Common myeloid progenitor, CD34-positive (primary cell): ENCODE results near the gene HIPK3.
A peak's percentile ranks its signal among the peaks of the same experiment; 100 is the strongest.

Experiments
- CTCF ChIA-PET: fragments of 350-600 bp; sonication (Branson Sonifier 250); formaldehyde crosslinking; loops from one replicate; lab custom pipeline; 2021; ENCODE audit warnings: antibody characterized with exemption; lab: Charles Lee
- POLR2A ChIA-PET: fragments of 350-600 bp; sonication (Branson Sonifier 250); formaldehyde crosslinking; loops from one replicate; lab custom pipeline; 2021; ENCODE audit warnings: antibody characterized with exemption; lab: Charles Lee
- DNase-seq, 3 donors: peaks; one replicate each; pipeline versions ENCODE4 v3.0.0 to v3.0.0-alpha.2; 2013
- H3K27ac ChIP-seq, 2 experiments: 1 replicate in 1 of 2; 2 replicates in 1 of 2; pipeline ENCODE4 v1.7.0; 2013; ENCODE audit warnings: inconsistent platforms in 2 of 2, low read length in 2 of 2, mild to moderate bottlenecking in 2 of 2, low read depth in 1 of 2, moderate library complexity in 1 of 2; ENCODE audit not compliant: severe bottlenecking in 2 of 2, insufficient read depth in 1 of 2, poor library complexity in 1 of 2
- H3K27me3 ChIP-seq, 5 experiments: replicated peaks in 2 of 5; 1 replicate in 3 of 5; 2 replicates in 2 of 5; pipeline versions ENCODE4 v1.6.1 to v1.7.0; 2013; ENCODE audit warnings: low read length in 4 of 5, mild to moderate bottlenecking in 2 of 5, moderate library complexity in 2 of 5, inconsistent platforms in 1 of 5; ENCODE audit not compliant: insufficient read depth in 5 of 5, control insufficient read depth in 4 of 5
- H3K36me3 ChIP-seq, 4 experiments: 1 replicate in 2 of 4; 2 replicates in 2 of 4; pipeline versions ENCODE4 v1.6.1 to v1.7.0; 2013; ENCODE audit warnings: low read length in 3 of 4, control low read depth in 1 of 4, mild to moderate bottlenecking in 1 of 4; ENCODE audit not compliant: control insufficient read depth in 4 of 4, insufficient read depth in 4 of 4
- H3K4me1 ChIP-seq, 4 experiments: 1 replicate in 3 of 4; 2 replicates in 1 of 4; pipeline versions ENCODE4 v1.6.1 to v1.7.1; 2013; ENCODE audit warnings: low read length in 3 of 4, mild to moderate bottlenecking in 3 of 4, control low read depth in 1 of 4, inconsistent platforms in 1 of 4, moderate library complexity in 1 of 4; ENCODE audit not compliant: control insufficient read depth in 4 of 4, insufficient read depth in 4 of 4; ENCODE audit errors: control extremely low read depth in 1 of 4
- H3K4me3 ChIP-seq, 7 experiments: 1 replicate in 4 of 7; 2 replicates in 3 of 7; pipeline versions ENCODE4 v1.5.1 to v1.7.0; 2013; ENCODE audit warnings: mild to moderate bottlenecking in 7 of 7, low read length in 6 of 7, moderate library complexity in 6 of 7, inconsistent platforms in 2 of 7, low read depth in 2 of 7, control low read depth in 1 of 7; ENCODE audit not compliant: insufficient read depth in 4 of 7, control insufficient read depth in 1 of 7; ENCODE audit errors: extremely low read depth in 1 of 7
- H3K9me3 ChIP-seq, 5 experiments: 1 replicate in 4 of 5; 2 replicates in 1 of 5; pipeline versions ENCODE4 v1.6.1 to v1.7.1; 2013; ENCODE audit warnings: low read length in 4 of 5, mild to moderate bottlenecking in 2 of 5, inconsistent platforms in 1 of 5, low read depth in 1 of 5, moderate library complexity in 1 of 5; ENCODE audit not compliant: control insufficient read depth in 4 of 5, insufficient read depth in 2 of 5; ENCODE audit errors: control extremely low read depth in 1 of 5
- WGBS: methylation state at CpG from one replicate; pipeline ENCODE4 v1.1.5; 2013; ENCODE audit not compliant: insufficient coverage; 5-methylcytosine and 5-hydroxymethylcytosine counted together

HIPK3 gene

DNA sequence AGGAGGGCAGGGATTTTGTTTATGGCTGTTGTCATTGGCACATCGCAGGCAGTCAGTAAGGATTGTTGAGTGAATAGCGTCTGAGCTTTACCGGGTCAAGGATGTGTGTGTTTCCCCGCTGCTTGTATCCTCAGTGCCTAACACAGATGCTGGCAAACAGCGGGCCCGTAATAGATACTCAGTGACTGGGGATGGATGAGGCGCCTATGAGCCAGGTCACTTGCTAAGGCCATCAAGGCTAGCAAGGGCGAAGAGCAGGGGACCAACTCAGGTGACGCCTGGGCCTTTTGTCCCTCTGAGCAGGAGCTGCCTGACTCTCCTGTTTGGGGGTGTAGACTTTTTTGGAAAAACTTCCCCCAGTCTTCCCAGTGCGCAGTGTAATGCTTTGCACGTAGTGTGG is 118.1 kb downstream of the HIPK3 start:
- no peak overlapping the region for H3K27ac ChIP-seq
- peaks cover 0 to 16% (median 9%) of the 10 kb centered on the region in 4 experiments for H3K4me1 ChIP-seq
- peaks cover 10 to 66% (median 30%) of the 10 kb centered on the region in 5 experiments for H3K27me3 ChIP-seq
- ChIA-PET CTCF (no interaction called here), POLR2A (no interaction called here)
- no peaks in the 10 kb centered on the region for H3K36me3 ChIP-seq
- peak overlapping the region in 4 of 7 experiments; percentile 55 to 65 (median 60) for H3K4me3 ChIP-seq
- DNase-seq: no peak
- H3K9me3 ChIP-seq: no peaks in the 10 kb centered on the region
- 87% methylated on average over 10 of the region's 11 CpGs for WGBS

- Histone ChIP-seq H3K4me3 (peak within 1 kb of the TSS; percentile 31 to 65 (median 55)), H3K4me1 (peaks cover 0 to 16% (median 9%) of the 10 kb centered on the region in 4 experiments), H3K9me3 (no peaks in the 10 kb centered on the region), H3K27me3 (peaks cover 10 to 66% (median 30%) of the 10 kb centered on the region in 5 experiments), H3K27ac (no peak within 1 kb of the TSS), H3K36me3 (no peaks in the 10 kb centered on the region)
- peak in 2 of 3 donors; percentile 24 to 35 for DNase-seq
- CTCF ChIA-PET: no interaction called here
- under 1% methylated on average over 55 of the region's 70 CpGs for WGBS
- POLR2A ChIA-PET: no interaction called here
These were observed 118.6 kb downstream of the HIPK3 start, which contains the start of gene KIAA1549L for GRCh38 chr11:33375688-33376311. Gene KIAA1549L (plus strand): TSS chr11:33376108.

DNA sequence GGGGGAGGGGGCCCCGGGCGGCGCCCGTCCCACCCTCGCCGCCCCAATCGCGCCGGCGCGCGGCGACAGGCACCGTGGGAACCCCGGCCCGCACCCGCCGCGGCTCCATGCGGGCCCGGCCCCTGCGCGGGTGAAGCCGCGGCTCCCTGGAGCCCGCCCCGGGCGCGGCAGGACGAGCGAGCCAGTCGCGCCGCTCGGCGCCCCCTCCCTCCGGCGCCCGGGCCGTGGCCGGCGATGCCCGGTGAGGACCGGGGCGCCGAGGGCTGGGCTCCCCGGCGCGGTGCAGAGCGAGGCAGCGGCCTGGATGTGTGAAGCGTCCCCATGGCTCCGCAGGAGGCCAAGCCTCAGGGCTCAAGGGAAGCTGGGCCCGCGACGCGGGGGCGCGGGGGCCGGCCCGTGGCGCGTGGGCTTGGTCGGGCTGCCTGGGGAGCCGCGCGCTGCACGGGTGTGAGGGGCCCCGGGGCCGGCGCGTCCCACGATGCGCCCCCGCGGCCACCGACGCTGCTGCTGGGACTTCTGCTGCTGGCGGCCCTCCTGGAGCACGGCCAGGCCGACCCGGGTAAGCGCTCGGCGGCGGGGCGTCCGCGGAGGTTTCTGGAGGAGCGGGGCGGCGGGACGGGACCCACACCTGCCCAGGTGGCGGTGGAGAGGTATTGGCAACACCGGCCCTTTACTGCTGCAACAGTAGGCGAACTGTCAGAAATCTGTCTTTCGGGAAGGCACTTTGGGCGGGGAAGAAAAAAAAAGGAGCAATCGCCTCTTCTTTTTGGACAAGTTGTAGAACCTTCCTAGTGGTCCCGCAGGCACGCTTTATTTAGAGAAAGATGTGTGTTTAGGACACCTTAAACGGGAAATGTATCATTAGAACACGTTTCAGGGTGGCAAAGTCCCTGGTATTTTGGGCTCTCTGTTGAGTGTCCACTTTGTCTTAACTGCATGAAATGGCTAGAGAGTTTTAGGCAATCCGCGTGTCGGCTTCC is 119.4 kb downstream of the HIPK3 start:
- Histone ChIP-seq H3K36me3 (no peaks in the 10 kb centered on the region), H3K27me3 (peaks cover 10 to 66% (median 32%) of the 10 kb centered on the region in 5 experiments), H3K27ac (no peak overlapping the region), H3K4me1 (peaks cover 0 to 16% (median 9%) of the 10 kb centered on the region in 4 experiments), H3K9me3 (no peaks in the 10 kb centered on the region), H3K4me3 (peak overlapping the region in 6 of 7 experiments; percentile 34 to 65 (median 58))
- DNase-seq: peak in 2 of 3 donors; percentile 29 to 46
- WGBS: 5% methylated on average over 76 of the region's 106 CpGs
- ChIA-PET POLR2A (no interaction called here), CTCF (no interaction called here)

DNA sequence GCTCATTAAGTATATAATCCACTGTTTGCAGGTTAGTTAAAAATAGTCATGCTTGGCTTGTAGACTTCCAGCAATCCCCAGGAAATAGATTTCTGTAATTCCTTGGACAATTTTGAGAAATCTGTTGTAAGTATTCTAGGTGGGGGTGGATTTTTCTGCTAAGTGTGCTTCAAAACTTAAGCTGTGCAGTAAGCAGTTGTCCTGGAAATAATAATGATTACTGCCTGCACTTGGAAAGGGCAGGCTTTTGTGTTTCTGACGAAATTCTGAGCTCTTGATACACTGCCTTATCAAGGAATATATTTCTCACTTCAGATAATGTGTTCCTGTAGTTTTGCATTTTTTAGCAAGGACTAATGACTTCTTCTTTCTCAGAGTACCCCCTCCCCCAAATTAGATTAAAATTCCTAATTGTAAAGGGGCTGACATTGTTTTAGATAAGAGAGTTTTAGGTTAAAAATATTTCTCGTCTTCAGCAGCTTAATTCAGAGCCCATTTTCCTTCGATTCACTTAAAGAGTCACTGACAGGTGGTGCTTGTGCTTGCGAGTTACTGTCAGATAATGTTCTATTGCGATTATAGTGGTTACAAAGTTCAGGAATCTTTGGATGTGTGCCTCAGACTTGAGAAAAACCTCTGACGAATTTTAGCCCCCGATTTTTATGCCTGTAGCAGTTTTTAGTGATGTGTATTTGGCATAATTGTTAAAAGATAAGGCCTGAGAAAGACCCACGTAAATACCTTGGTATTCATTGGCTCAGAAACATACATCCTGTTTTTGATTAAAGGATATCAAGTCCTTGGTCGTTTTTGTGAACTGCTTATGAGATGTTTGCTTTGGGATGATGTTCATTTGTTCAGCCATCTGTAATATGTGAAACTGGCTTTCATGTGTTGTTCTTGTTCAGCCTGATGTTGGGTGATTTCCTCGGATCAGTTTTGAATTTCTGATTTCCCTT is 120.5 kb downstream of the HIPK3 start:
- no peaks in the 10 kb centered on the region for H3K36me3 ChIP-seq
- H3K4me3 ChIP-seq: no peak overlapping the region
- ChIA-PET POLR2A (no interaction called here), CTCF (no interaction called here)
- peaks cover 10 to 63% (median 34%) of the 10 kb centered on the region in 5 experiments for H3K27me3 ChIP-seq
- H3K4me1 ChIP-seq: peaks cover 0 to 16% (median 10%) of the 10 kb centered on the region in 4 experiments
- 92% methylated on average over 6 of the region's 10 CpGs for WGBS
- no peak for DNase-seq
- no peaks in the 10 kb centered on the region for H3K9me3 ChIP-seq
- H3K27ac ChIP-seq: no peak overlapping the region

DNA sequence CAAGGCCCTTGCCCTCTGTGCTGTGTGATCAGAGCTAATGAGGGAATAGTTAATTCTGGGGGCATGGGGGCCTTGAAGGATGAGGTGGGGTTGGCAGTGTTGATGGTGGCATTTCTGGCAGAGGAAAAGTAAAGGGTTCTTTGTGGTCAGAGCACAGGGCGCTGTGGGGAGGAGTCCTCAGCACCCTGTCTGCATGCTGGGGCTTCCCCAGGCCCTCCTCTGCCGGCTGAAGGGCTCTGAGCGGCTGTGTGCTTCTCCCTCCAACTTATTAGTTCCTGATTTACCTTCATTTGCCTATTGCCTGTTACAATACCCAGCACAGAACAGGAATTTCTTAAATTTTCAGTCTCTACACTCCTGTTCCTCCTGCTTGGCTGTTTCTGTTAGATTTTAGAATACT is 122.8 kb downstream of the HIPK3 start:
- Histone ChIP-seq H3K4me3 (no peak overlapping the region), H3K36me3 (no peaks in the 10 kb centered on the region), H3K27ac (no peak overlapping the region), H3K9me3 (no peaks in the 10 kb centered on the region), H3K4me1 (peaks cover 0 to 16% (median 11%) of the 10 kb centered on the region in 4 experiments), H3K27me3 (peaks cover 6 to 43% (median 29%) of the 10 kb centered on the region in 5 experiments)
- 54% methylated on average over 3 of the region's 3 CpGs for WGBS
- CTCF ChIA-PET: interaction anchor here (1.0 to 1.5 kb wide), 2 partner anchors 15 to 363 kb away, joined by 4 read pairs; no protein-coding TSS in a partner anchor
- peak; percentile 30 to 66 (median 57) for DNase-seq
- POLR2A ChIA-PET: no interaction called here

DNA sequence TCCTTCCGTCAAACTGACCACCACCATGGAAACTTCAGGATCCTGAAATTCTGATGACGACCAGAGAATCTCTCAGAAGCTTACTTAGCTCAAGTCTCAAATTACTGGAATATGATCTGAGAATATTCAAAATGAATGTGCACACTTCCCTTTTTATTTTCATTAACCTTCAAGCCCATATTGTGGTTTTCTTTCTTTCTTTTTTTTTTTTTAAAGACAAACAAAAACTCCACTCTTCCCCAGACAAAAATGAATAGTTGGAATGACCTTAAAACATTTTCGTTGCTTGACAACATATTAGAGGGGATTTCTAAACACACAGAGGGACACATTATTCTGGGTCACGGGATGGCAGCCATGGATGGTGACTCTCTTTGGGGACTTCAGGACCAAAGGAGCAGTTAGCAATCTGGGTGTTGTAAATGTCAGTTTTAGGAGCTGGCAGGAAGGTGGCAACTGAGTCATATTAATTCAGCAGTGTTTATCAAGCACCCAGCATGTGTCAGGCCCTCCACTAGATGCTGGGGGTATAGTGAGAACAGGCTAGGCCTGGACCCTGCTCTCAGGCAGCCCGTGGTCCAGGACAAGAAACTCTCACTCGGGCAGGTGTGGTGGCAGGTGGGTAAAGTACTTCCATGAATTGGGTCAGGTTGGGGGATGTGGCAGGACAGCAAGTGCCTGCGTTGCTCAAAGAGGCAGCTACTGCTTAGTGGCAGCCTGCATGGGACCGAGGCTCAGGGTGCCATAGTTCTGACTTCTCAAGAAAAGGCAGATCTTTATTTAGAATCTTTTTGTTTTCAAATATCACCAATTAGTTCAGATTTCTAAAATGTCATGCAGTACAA is 126.1 kb downstream of the HIPK3 start:
- Histone ChIP-seq H3K4me3 (no peak overlapping the region), H3K4me1 (peaks cover 0 to 8% (median 0%) of the 10 kb centered on the region in 4 experiments), H3K36me3 (no peaks in the 10 kb centered on the region), H3K9me3 (peaks cover 0 to 9% (median 0%) of the 10 kb centered on the region in 5 experiments), H3K27me3 (peaks cover 0 to 12% (median 10%) of the 10 kb centered on the region in 5 experiments), H3K27ac (no peak overlapping the region)
- POLR2A ChIA-PET: no interaction called here
- CTCF ChIA-PET: no interaction called here
- peak in 2 of 3 donors; percentile 19 to 27 for DNase-seq
- 91% methylated on average over 6 of the region's 8 CpGs for WGBS
